ENCODE results near the gene SLC9A2.
A peak's percentile ranks its signal among the peaks of the same experiment; 100 is the strongest.

SLC9A2 gene

DNA sequence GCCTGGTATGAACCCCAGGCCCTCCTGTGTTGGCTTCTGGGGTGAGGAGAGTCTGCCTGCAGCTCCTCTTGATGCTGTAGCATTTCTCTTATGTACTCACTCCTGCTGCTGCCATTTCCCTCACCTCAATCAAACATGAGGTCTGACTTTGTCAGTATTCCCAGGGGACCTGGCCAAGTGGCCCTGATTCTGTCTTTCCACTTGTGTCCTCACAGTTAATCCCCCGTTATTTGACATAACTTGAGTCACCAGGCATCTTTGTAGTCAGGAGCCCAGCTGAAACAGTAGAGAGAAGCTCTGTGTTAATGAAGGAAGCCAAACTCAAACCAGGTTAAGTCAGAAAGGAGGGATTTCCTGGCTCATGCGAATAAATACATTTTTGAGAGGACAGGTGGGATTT, 55.0 kb downstream of the SLC9A2 start:
- DNase-seq: no peak

DNA sequence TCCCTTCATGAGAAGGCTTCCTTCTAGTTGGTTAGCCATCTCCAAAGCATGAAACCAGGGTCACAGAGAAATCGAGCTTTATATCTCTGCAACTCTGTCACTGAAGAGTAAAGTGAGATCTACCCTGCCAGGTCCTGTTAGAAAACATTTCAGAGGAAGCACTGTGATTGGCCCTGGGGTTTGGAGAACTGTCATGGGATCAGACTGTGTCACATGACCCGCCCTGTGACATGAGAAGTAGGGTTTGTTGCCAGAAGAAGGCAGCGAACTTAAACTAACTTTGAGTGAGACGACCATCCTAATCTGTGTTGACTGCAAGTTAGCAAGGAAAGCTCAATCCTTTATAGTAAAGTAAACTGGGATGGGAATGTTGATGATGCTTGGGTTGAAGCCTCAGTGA, 55.5 kb downstream of the SLC9A2 start:
- DNase-seq: no peak

DNA sequence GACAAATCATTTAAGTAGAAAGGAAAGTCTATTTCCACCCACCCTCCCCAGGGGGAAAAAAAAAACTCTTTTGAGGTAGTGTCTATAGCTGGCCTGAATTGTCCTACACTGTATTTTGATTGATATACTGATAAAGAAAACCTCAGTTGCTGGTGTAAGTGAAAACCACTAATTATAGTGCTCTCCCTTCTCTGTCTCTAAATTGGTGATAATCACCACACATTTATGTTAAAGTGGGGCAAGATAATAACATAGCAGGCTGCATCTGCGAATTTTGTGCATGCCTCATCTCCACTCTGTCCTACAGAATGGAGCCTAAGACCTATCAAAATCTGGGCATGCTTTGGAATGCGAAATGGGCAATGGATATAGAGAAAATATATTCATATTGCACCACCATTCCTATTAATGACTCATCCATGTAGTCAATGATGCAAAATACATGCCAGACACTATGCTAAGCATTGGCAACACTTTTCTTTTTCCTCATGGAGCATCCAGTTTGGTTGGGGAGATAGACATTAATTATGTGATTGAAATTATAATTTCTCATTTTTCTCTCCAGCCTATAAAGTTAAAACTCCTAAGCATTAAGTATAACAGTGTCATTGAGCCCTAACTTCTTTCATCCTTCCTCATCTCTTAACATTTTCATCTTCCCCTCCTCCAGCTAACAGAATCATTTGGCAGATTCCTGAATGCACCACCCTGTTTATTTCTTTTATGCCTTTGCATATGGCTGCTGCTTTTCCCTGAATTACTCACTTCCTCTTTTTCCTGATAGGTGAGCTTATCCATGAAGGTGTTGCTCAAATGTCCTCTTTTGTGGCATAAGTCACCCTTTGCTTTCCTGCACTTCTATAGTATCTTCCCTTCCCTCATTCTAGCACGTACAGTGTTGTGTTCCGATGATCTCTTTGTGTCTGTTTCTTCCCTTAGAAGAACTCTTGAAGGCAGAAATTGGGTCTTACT, 58.2 kb downstream of the SLC9A2 start:
- no peak for DNase-seq

DNA sequence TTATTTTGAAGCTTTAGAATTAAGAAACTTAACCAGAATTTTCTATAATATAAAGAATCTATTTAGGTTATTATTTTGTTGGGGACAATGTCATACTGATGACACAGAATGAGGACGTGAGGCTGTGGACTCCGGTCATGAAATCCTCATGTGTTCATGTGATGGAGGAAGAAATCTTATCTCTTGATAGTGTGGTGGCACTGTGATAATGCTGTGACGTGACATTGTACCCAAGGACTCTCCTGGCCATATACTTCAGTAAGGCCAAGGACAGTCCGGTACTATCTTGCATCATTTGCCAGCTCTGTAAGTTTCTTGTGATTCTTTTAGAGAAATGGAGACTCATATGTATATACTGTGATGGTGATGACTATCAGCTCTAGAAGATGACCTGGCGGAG, 59.1 kb downstream of the SLC9A2 start:
- no peak for DNase-seq

DNA sequence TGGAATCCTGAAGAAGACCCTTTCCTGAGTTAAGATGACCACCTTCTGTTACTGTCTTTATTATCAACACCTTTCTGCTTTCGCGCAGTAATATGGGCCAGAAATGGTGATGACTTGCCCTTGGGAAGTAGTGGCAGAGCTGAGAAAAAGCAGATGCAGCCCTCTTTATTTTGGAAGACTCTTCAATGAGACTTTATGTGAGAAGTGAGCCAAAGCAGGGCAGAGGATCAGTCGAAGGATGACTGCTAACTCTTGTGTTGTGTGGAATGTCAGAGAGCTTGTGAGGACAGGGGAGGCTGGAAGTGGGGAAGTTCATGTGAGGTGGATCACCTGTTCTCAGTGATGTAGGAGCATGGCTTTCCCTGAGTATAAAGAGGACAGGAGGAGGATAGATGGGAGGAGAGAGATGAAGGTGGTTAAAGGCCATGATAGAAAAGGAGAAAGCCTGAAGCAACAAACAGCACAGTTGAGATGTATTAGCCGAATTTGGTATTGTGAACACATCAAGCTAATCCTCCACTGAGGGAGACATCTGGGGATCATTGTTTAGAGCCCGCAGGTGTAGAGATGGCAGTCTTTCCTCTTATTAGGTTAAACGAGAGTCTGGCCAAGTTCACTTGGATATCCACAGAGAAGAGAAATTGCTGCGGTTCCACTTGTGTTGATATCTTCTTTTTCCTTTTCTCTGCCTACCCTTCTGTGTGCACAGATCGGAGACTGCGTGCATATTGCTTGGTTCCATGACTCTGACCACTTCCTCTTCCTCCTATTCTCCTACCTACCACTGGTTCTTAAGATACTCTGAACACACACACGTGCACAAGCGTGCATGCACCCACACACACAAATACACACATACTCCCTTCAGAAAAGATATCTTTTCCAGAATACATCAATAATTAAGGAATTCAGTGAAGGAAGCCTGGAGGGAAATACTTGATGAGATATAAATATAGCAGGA, 67.4 kb downstream of the SLC9A2 start:
- no peak for DNase-seq

DNA sequence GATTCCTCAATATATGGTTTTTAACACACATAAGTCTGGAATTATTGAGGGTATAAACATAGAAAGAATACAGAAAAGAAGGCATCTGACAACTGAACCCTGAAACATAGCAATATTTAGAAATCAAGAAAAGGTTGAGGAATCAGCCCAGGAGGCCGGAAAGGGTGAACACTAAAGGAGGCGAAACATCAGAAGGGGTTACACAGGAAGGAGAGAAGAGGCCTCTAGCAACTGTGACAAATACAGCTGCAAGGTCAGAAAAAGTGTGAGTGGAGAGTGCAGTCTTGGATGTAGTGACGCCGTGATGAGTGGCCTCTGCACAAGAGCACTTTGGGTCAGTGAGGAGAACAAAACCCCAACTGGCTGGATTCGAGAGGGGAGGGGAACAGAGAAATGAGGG, 70.7 kb downstream of the SLC9A2 start:
- no peak for DNase-seq

DNA sequence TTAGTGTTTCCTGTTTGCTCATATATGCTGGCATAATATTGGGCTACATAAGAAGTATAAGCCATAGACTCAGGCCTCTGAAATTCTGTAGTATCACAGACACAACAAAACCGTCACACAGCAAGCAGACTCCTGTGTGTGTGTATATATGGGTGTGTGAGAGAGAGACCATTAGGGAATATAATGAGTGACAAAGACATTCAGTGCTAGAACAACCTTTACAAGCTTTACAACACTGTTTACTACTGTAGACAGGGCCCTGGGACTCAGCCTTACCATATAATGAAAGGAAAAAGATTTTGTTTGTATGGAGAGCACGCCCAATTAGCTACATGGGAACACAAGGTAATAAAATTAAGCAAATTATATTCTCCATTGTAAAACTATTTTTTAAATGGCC, 77.1 kb downstream of the SLC9A2 start:
- DNase-seq: no peak

DNA sequence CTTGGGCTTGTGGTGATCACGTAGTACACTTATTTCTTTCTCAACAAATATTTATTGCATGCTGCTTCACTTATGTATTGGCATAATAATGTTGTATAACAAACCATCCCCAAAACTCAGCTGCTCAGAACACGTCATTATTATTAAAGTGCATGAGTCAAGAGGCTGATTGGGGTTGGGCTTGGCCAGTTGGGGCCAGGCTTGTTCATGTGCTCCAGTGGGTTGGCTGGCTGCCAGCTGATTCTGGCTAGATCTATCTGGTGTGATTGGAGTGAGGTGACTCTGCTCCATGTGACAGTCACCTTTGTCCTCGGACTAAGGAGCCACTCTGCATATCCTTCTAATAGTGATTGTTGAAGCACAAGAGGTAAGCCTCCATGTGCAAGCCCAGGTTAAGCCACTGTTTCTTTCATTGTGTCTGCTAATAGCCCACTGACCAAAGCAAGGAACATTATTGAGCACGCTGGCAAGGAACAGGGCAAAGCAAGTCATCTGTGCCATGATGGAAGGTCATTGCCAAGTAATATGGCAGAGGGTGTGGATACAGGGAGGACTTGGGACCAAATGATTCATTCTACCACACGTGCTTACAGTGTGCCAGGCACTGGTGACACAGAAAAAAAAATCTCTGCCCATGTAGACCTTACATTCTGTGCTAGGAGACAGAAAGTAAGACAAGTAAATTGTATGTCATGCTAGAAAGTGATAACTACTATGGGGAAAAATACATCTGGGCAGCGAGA, 79.2 kb downstream of the SLC9A2 start:
- peak; percentile 42 for DNase-seq

DNA sequence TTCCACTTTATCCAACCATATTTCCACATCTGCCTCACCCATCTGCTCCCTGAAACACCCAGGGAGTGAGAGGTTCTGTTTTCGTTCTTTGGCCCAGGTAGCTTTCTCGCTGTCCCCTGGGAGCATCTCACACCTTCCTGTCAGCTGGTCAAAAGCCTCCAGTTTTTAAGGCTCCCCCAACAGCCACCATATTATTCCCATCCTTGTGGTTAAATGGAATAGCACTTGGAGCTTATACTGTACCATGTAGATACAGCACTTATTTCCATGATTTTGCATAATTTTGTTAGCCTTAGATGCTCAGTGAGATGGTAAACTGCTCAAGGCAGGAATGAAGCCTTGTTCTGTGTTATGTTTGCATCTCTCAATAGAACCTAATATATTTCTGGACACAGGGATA, 84.0 kb downstream of the SLC9A2 start:
- no peak for DNase-seq

DNA sequence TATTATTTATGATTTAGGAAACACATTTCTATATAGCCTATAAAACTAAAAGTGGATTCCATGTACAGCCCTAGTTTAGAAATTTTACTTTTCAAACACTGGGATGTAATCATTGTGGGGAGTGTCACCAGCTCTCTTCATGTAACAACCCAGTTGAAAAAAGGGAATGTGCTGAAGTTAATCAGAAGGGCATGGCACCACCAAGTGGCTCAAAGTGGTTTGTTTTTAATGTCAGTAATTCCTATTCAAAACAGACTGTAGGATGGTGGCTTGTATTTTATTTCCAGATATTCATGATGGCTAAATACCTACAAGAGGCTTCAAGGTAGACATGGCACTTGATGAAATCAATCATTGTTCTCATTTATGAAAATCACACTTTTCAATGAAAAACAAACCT, 84.4 kb downstream of the SLC9A2 start:
- no peak for DNase-seq

DNA sequence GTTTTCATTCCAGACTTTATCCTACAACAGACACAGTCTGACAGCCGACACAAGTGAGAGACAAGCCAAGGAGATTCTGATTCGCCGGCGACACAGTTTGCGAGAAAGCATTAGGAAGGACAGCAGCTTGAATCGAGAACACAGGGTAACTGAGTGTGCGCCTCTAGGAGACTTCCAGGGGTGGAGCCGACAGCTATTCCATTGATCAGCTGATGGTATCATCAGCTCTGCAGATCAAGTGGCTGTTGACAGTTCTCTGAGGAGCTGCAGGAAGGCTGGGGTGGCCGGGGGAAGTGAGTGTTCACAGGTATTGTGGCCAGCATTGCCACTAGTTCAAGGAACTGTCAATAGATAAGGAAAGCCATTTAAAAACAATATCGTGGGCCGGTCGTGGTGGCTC, 85.2 kb downstream of the SLC9A2 start:
- no peak for DNase-seq

DNA sequence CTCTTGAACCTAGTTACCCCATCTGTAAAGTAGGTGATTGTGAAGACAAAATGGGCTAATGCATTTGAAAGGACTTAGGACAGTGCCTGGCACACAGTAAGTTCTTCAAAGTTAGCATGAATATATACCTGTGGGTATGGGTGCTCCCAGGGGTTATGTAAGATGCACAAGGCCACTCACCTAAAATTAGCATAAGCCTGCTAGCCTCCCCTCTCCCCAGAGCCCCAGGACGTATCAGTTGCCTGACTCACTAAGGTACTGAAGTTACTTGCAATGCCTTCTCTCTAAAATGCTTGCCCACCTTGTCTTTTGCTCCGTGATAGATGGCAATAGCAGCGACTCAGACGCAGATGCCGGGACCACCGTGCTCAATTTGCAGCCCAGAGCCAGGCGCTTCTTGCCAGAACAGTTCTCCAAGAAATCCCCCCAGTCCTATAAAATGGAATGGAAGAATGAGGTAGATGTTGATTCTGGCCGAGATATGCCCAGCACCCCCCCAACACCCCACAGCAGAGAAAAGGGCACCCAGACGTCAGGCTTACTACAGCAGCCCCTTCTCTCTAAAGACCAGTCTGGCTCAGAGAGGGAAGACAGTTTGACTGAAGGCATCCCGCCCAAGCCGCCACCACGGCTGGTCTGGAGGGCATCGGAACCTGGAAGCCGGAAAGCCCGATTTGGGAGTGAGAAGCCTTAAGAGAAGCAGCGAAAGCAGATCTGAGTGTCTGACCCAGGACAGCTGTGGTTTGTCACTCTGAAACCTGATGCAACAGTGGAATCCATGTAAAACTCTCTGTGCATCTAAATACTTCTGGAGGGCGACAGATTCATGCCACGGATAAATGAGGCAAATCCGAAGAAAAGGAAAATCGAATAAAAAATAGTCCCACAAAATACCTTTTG, 88.7 kb downstream of the SLC9A2 start:
- no peak for DNase-seq

DNA sequence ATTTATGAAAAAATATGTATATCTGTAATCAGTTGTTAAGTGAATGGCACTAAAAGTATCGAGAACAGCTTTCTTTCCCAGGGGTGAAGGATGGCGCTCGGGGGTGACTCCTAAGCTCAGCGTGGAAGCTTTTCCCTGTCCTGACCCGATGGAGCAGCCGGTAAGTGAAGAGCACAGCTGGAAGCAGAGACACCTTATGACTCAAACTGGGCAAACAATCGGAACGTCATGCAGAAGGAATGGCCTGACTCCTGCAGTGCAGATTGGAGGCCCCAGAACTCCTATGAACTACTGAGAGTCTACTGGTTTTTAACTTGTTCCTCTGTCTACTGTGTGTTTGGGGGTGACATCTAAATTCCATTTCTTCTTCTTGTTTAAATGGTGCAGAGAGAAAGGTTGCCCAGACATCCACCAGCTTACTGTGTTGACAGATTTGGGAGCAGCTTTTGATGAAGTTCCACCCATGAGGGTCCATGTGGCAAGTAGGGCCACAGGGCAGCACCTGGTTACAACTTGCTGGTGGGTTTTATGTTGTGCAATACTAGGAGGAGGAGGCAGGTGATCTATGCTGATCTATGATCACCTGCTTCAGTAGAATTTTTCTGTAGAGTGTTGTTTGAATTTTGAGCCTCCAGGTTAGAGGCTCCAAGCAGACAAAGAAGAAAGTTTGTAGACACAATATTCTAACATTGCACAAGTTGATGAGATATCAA, 89.7 kb downstream of the SLC9A2 start:
- DNase-seq: no peak

DNA sequence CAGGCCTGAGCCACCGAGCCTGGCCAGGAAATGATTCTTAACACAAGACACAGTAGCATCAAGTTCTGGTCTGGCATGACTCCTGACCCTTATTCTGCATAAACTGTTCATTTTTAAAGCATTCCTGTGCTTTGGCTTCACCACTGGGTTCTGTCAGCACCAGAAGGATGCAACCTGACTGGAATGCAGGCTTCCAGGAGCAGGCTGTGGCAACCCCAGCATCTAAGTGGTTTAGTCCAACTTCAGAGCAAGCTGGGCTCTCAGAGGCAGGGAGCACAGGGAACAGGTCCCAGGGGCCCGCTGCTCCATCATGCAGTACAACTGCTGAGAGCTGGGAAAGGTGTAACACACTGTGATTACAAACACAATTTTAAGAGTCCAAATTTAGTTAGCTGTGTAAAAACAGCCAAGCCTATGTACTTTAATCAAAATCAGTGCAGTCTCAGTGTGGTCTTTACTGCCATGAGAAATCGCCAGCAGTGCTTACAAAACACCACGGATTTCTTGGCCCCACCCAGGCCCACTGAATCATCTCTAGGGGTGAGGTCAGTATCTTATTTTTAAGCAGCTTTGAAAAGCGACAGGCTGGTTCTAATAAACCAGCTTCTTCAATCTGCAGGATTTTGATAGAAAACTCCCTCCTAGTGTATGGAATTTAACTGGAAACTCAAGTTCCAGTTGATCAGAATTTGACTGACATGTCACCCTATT, 98.1 kb downstream of the SLC9A2 start:
- no peak for DNase-seq

DNA sequence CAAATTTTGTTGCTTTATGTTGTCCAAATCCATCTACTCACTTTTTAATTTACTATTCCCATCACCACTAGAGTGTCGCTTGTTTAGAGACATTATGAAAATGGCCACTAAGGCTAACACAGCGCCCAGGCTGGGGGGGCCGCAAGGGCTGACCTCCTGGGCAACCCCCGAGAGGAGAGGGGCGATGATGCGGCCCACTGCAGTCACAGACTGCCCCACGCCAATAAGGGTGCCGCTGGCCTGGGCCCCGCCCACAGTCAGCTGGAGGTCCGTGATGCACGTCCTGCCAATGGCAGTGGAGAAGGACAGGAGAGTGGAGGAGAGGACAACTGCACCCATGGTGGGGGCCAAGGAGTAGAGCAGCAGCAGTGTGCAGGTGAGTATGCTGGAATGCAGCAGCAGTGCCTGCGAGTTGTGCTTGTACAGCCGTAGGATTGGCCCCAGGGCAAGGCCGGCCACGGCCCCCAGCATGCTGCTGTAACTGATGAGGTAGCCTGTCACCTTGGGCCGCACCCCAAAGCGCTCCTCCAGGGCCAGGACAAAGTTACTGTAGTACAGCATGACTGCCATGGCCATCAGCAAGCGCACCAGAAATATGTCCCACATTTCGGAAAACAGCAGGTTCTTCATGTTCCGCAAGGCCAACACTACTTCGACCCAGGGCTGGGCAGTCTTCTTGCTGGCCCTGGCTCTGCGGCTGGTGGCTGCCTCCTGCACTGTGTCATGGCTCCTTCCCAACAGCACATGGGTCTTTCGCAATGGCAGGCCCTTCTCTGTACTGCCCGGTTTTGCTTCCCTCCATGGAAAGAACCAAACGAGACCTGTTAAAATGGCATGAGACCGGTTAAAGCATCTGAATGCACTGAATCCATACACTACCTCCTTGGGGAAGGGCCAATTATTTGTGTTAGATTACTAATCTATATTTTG, 99.3 kb downstream of the SLC9A2 start:
- no peak for DNase-seq

DNA sequence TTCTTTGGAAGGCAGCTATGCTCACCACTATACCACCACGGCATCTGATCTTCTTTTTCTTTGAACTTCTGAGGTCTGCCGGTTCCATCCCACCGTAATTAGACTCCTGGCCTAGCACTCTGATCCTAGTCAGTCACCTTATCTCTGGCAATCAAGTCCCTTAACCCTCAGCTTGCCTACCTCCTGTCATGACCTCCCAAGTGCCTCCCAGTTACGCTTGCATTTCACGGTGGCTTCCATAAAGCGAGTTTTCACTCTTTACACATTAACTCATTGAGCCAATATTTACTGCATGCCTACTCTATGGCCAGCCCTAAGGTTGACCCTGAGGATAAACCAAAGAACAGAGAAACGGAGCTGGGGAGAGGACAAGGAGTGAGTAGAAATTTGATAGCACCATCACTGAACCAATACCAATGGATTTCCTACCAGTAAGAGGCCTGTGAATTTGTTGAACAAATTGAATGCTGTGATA, 104.7 kb downstream of the SLC9A2 start:
- DNase-seq: no peak

DNA sequence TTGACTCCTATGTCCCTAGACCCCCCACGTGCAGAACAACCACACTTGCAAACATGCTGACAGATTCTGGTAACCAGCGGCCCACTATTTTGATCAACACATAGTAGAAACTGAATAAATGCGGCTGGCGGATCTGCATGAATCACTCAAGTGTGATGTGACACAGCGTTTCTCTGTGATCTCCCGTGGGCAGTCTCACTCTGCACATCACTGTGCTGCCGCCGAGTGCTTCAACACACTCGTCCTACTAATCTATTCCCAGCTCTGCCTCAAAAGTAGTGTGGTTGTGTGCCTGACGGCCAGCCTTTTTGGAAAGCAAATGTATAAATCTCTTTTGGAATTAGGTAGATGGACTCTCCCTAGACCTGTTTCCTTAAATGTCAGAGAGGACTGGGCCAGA, 105.2 kb downstream of the SLC9A2 start:
- no peak for DNase-seq

DNA sequence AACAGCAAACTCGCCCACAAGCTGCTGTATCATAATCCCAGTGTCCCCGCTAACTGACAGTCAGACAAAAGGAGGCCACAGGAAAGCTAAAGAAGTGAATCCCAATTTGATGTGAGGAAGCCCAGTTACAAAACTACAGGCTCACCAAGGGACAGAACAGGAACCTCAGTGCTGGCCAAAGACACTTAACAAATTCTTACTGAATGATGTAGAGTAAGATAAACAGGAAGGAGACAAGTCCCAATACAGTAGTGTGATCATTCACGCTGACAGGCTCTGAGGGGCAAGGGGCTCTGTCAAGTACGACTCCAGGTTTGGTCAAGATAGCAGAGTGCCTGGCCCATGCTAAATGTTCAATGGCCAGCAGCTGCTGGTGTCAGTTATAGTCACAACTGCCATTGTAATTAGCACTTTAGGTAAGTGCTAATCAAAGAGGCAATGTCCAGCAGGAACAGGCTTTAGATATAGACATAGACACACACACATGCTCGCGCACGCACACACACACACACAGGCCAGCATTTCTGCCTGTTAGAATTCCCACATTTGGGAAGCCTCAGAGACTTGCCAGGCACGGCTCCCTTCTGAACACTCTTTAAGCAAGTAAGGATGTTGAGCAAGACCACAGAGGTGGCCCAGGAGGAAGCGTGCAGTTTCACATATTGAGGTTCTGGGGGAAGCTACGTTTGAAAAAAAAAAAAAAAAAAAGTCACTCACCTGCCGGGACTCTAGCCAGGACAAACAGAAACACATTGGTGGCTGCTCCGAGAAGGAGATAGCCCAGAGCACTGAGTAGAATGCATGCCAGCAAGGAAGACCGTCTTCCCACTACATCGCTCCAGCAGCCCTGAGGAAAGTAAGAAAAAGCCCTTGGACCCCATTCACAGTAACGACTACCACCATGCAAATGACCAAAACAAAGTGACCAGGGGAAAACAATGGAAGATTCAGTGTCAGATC, 107.1 kb downstream of the SLC9A2 start:
- DNase-seq: peak; percentile 43
